Lower leg skin (tissue), 4 donors: ENCODE results near the gene BMP2. TPM values are rescaled to one million over a fixed set of nuclear protein-coding genes. Genes with fewer than 3 reads are reported as not detected.

Experiments used
- DNase-seq, 2 donors: peaks; one replicate each; pipeline ENCODE4 v3.0.0-alpha.2; 2019; ENCODE audit warnings: low spot score in 2 of 2
- H3K4me3 ChIP-seq: fragments of 200-600 bp; sonication (generic); 2 replicates; pipeline ENCODE4 v1.5.1; 2017; ENCODE audit warnings: mild to moderate bottlenecking, low read depth; ENCODE audit not compliant: poor library complexity, severe bottlenecking
- CTCF ChIP-seq, 3 donors: fragments of 450-650 bp; IDR thresholded peaks; one replicate each; pipeline ENCODE4 v1.5.1; 2016; ENCODE audit warnings: antibody characterized with exemption in 3 of 3, mild to moderate bottlenecking in 3 of 3, moderate library complexity in 2 of 3
- POLR2A ChIP-seq, 2 donors: fragments of 450-650 bp; IDR thresholded peaks; one replicate each; pipeline ENCODE4 v1.6.1; 2016 to 2017; ENCODE audit warnings: antibody characterized with exemption in 2 of 2, mild to moderate bottlenecking in 1 of 2, moderate library complexity in 1 of 2
- WGBS, 2 donors: methylation state at CpG; one replicate each; pipeline ENCODE4 v1.1.5; 2018; 5-methylcytosine and 5-hydroxymethylcytosine counted together
- intact Hi-C: fragments of 100-400 bp; cut with DNase I; formaldehyde crosslinking; loops from one replicate; pipeline ENCODE4 v1.15.0; 2023; ENCODE audit warnings: low total_unique reads
- total RNA-seq, 4 donors: library from RNA; depleted of rRNA; stranded (reverse); fragments of >200 nt; gene quantifications; one replicate each; pipeline ENCODE4 v1.1.0, GENCODE V29; 2016

The BMP2 gene
- total RNA-seq, 4 donors from 2014 or later = 21.0 to 42.8 (median 23.7) TPM

GRCh38 chr20:6811262-6812035 is 44.0 kb downstream of the BMP2 start:
- DNase-seq = no peak
- H3K4me3 ChIP-seq = no peak overlapping the region
- WGBS, 2 donors = 52 to 57% methylated on average over 6 of the region's 6 CpGs
- intact Hi-C loops = no loop called here
- TF ChIP-seq POLR2A (IDR thresholded peaks at IDR 0.05) (no peak), CTCF (IDR thresholded peaks at IDR 0.05) (no peak)

- WGBS, 2 donors = 68 to 75% methylated on average over 6 of the region's 6 CpGs
- intact Hi-C loops = no loop called here
These were observed 45.0 kb downstream of the BMP2 start for GRCh38 chr20:6812530-6812929.

GRCh38 chr20:6814945-6815344 is 47.5 kb downstream of the BMP2 start:
- intact Hi-C loops = no loop called here
- DNase-seq = no peak
- H3K4me3 ChIP-seq = no peak overlapping the region
- 55 to 58% methylated on average over 4 of the region's 4 CpGs for WGBS, 2 donors
- TF ChIP-seq POLR2A (IDR thresholded peaks at IDR 0.05) = no peak
- TF ChIP-seq CTCF (IDR thresholded peaks at IDR 0.05) = no peak

More at GRCh38 chr20:6812530-6812929, 45.0 kb downstream of the BMP2 start:
- no peak for DNase-seq
- H3K4me3 ChIP-seq = no peak overlapping the region
- TF ChIP-seq CTCF (IDR thresholded peaks at IDR 0.05) = no peak
- no peak for TF ChIP-seq POLR2A (IDR thresholded peaks at IDR 0.05)

- TF ChIP-seq POLR2A (IDR thresholded peaks at IDR 0.05) (no peak), CTCF (IDR thresholded peaks at IDR 0.05) (no peak)
- no peak overlapping the region for H3K4me3 ChIP-seq
- DNase-seq = no peak
- 71 to 72% methylated on average over 7 of the region's 7 CpGs for WGBS, 2 donors
- intact Hi-C loops = no loop called here
These were observed 50.7 kb downstream of the BMP2 start for GRCh38 chr20:6818033-6818808.

GRCh38 chr20:6819599-6819998 is 52.1 kb downstream of the BMP2 start:
- WGBS, 2 donors = 36 to 51% methylated on average over 2 of the region's 2 CpGs
- TF ChIP-seq CTCF (IDR thresholded peaks at IDR 0.05) = no peak
- no peak for TF ChIP-seq POLR2A (IDR thresholded peaks at IDR 0.05)
- no peak for DNase-seq
- intact Hi-C loops = no loop called here
- H3K4me3 ChIP-seq = no peak overlapping the region
